B cell (primary cell): ENCODE data around the gene ACSBG1. TPM values are rescaled to one million over a fixed set of nuclear protein-coding genes. Genes with fewer than 3 reads are reported as not detected.

Source experiments
- ATAC-seq: fragments of 200-7000 bp; cut with Tn5 transposase; one replicate; pipeline ENCODE4 v1.10.0; 2021; ENCODE audit warnings: low read depth, mild to moderate bottlenecking, moderate number of reproducible peaks, moderate library complexity
- CTCF ChIA-PET: fragments of 350-600 bp; sonication (Branson Sonifier 250); formaldehyde crosslinking; loops from one replicate; lab custom pipeline; 2021; ENCODE audit warnings: antibody characterized with exemption, inconsistent platforms; lab: Charles Lee
- POLR2A ChIA-PET: fragments of 350-600 bp; sonication (Branson Sonifier 250); formaldehyde crosslinking; loops from one replicate; lab custom pipeline; 2021; ENCODE audit warnings: antibody characterized with exemption; lab: Charles Lee
- DNase-seq: peaks from one replicate; pipeline ENCODE4 v3.0.0; 2013
- H2AFZ ChIP-seq: 2 replicates; pipeline ENCODE4 v1.6.1; 2012; ENCODE audit warnings: mild to moderate bottlenecking, low read depth, low read length; ENCODE audit not compliant: insufficient read depth, poor library complexity, severe bottlenecking
- H3K27ac ChIP-seq, 2 donors: 1 replicate in 1 of 2; 2 replicates in 1 of 2; pipeline ENCODE4 v1.5.1; 2012 to 2013; ENCODE audit warnings: low read length in 2 of 2, mild to moderate bottlenecking in 2 of 2, moderate library complexity in 1 of 2
- H3K27me3 ChIP-seq, 4 experiments: fragments of 200-600 bp in 1 of 4; sonication (generic) in 1 of 4; replicated peaks in 1 of 4; 1 replicate in 2 of 4; 2 replicates in 2 of 4; pipeline versions ENCODE4 v1.6.1 to v1.7.0; 2013 to 2016; ENCODE audit warnings: low read length in 3 of 4, mild to moderate bottlenecking in 2 of 4, mixed read lengths in 1 of 4, moderate library complexity in 1 of 4; ENCODE audit not compliant: insufficient read depth in 4 of 4, control insufficient read depth in 3 of 4; ENCODE audit errors: control extremely low read depth in 1 of 4
- H3K36me3 ChIP-seq, 2 experiments: replicated peaks in 1 of 2; 1 replicate in 1 of 2; 2 replicates in 1 of 2; pipeline versions ENCODE4 v1.6.1 to v1.7.1; 2013; ENCODE audit warnings: low read length in 1 of 2; ENCODE audit not compliant: insufficient read depth in 2 of 2, control insufficient read depth in 1 of 2; ENCODE audit errors: control extremely low read depth in 1 of 2, extremely low read depth in 1 of 2
- H3K4me1 ChIP-seq, 2 donors: fragments of 200-600 bp in 1 of 2; sonication (generic) in 1 of 2; 1 replicate in 1 of 2; 2 replicates in 1 of 2; pipeline versions ENCODE4 v1.5.1 to v1.6.1; 2013 to 2017; ENCODE audit warnings: low read length in 2 of 2; ENCODE audit not compliant: control insufficient read depth in 2 of 2, insufficient read depth in 2 of 2
- H3K4me2 ChIP-seq: replicated peaks from 2 replicates; pipeline ENCODE3; 2012; ENCODE audit warnings: mild to moderate bottlenecking, low read depth, low read length; ENCODE audit not compliant: poor library complexity, severe bottlenecking
- H3K4me3 ChIP-seq, 5 experiments: fragments of 200-600 bp in 1 of 5; sonication (generic) in 1 of 5; 1 replicate in 3 of 5; 2 replicates in 2 of 5; pipeline versions ENCODE4 v1.5.1 to v1.7.0; 2011 to 2016; ENCODE audit warnings: low read length in 4 of 5, mild to moderate bottlenecking in 4 of 5, low read depth in 2 of 5, control low read depth in 1 of 5, moderate library complexity in 1 of 5; ENCODE audit not compliant: insufficient read depth in 1 of 5; ENCODE audit errors: control extremely low read depth in 1 of 5, extremely low read depth in 1 of 5
- H3K79me2 ChIP-seq: fragments of 200-600 bp; sonication (generic); one replicate; pipeline ENCODE4 v1.6.0; 2016; ENCODE audit warnings: low read length; ENCODE audit not compliant: control insufficient read depth, insufficient read depth
- H3K9ac ChIP-seq: fragments of 200-600 bp; sonication (generic); 2 replicates; pipeline ENCODE4 v1.6.1; 2017; ENCODE audit warnings: mild to moderate bottlenecking, low read length, moderate library complexity
- H3K9me3 ChIP-seq, 3 donors: one replicate each; pipeline versions ENCODE4 v1.6.1 to v1.7.1; 2013; ENCODE audit warnings: low read length in 2 of 3; ENCODE audit not compliant: control insufficient read depth in 2 of 3, insufficient read depth in 1 of 3; ENCODE audit errors: control extremely low read depth in 1 of 3
- H4K20me1 ChIP-seq: 2 replicates; pipeline ENCODE4 v1.6.0; 2012; ENCODE audit warnings: mild to moderate bottlenecking, low read length; ENCODE audit not compliant: insufficient read depth, control insufficient read depth, poor library complexity, severe bottlenecking
- H3K27ac Mint-ChIP-seq: one replicate; pipeline ENCODE4 v1.8.0; 2021; ENCODE audit warnings: mixed read lengths
- H3K27me3 Mint-ChIP-seq: one replicate; pipeline ENCODE4 v1.8.0; 2021; ENCODE audit warnings: mixed read lengths
- H3K4me1 Mint-ChIP-seq: one replicate; pipeline ENCODE4 v1.8.0; 2021; ENCODE audit warnings: mixed read lengths
- H3K4me3 Mint-ChIP-seq: one replicate; pipeline ENCODE4 v1.8.0; 2021; ENCODE audit warnings: mixed read lengths
- H3K9me3 Mint-ChIP-seq: one replicate; pipeline ENCODE4 v1.8.0; 2022; ENCODE audit warnings: mixed read lengths; ENCODE audit not compliant: insufficient read depth
- CTCF ChIP-seq: fragments of 200-600 bp; IDR thresholded peaks from one replicate; pipeline ENCODE4 v1.8.0; 2022; ENCODE audit warnings: antibody characterized with exemption, mild to moderate bottlenecking
- EZH2 ChIP-seq: IDR thresholded peaks from 2 replicates; pipeline ENCODE4 v1.6.1; 2012; ENCODE audit warnings: borderline replicate concordance, low read depth, mild to moderate bottlenecking, moderate library complexity, low read length; ENCODE audit not compliant: insufficient read depth, poor library complexity, severe bottlenecking
- WGBS: methylation state at CpG from one replicate; pipeline ENCODE4 v1.1.5; 2013; ENCODE audit warnings: missing lambda C conversion rate; ENCODE audit not compliant: insufficient coverage; 5-methylcytosine and 5-hydroxymethylcytosine counted together
- intact Hi-C: fragments of 100-400 bp; cut with micrococcal nuclease; formaldehyde crosslinking; loops from one replicate; pipeline ENCODE4 v1.10.0; 2022
- polyA plus RNA-seq: library from polyadenylated mRNA; depleted of rRNA; stranded (reverse); fragments of >200 nt; gene quantifications from 2 replicates; pipeline ENCODE4 v1.2.3, GENCODE V29; 2012
- total RNA-seq, 2 donors: library from RNA; stranded (reverse); fragments of 120-200 nt in 1 of 2; gene quantifications; 1 replicate in 1 of 2; 2 replicates in 1 of 2; pipeline versions ENCODE4 v1.2.3 to v1.2.4, GENCODE V29; 2013 to 2022

ACSBG1 gene
- total and polyA plus RNA-seq, 2 donors (not counting 1 experiment from before 2014, with no cell fraction given), result 0.03 to 0.07 TPM

- Histone ChIP-seq H3K4me3 (no peak overlapping the region), H3K27ac (peak overlapping the region; percentile 26 to 70), H3K27me3 (no peaks in the 10 kb centered on the region), H2AFZ (peak overlapping the region; percentile 16), H3K4me2 (peak overlapping the region; percentile 58), H3K4me1 (peaks cover 65 to 66% of the 10 kb centered on the region in 2 donors), H4K20me1 (no peaks in the 10 kb centered on the region), H3K36me3 (peaks cover 7 to 30% of the 10 kb centered on the region in 2 experiments), H3K79me2 (no peaks in the 10 kb centered on the region), H3K9me3 (peaks cover 0 to 9% (median 0%) of the 10 kb centered on the region in 3 donors), H3K9ac (no peak overlapping the region)
- DNase-seq (peak; percentile 59), ATAC-seq (peak; percentile 42)
- ChIA-PET CTCF (interaction anchor here (0.7 to 5.5 kb wide), 2 partner anchors 27 to 1984 kb away, joined by 3 to 44 read pairs; no protein-coding TSS in a partner anchor), POLR2A (no interaction called here)
- H3K4me3 Mint-ChIP-seq, result peak overlapping the region; percentile 33
- H3K9me3 Mint-ChIP-seq, result no peaks in the 10 kb centered on the region
- peaks cover 65% of the 10 kb centered on the region for H3K4me1 Mint-ChIP-seq
- no peaks in the 10 kb centered on the region for H3K27me3 Mint-ChIP-seq
- H3K27ac Mint-ChIP-seq, result peak overlapping the region; percentile 78
- TF ChIP-seq CTCF (no peak), EZH2 (no peak)
- intact Hi-C loops, result no loop called here
- 0% methylated on average over 2 of the region's 5 CpGs for WGBS
Measured at GRCh38 chr15:78168608-78169007, 65.8 kb downstream of the ACSBG1 start.

GRCh38 chr15:78167227-78167888 is 67.0 kb downstream of the ACSBG1 start:
- peak overlapping the region; percentile 22 to 70 for H3K27ac ChIP-seq
- Mint-ChIP-seq H3K27me3 (no peaks in the 10 kb centered on the region), H3K27ac (peak overlapping the region; percentile 60), H3K4me1 (peaks cover 54% of the 10 kb centered on the region), H3K9me3 (no peaks in the 10 kb centered on the region), H3K4me3 (peak overlapping the region; percentile 9)
- H3K79me2 ChIP-seq, result no peaks in the 10 kb centered on the region
- 0% methylated on average over 1 of the region's 10 CpGs for WGBS
- peaks cover 7 to 37% of the 10 kb centered on the region in 2 experiments for H3K36me3 ChIP-seq
- H3K9ac ChIP-seq, result peak overlapping the region; percentile 22
- H3K4me2 ChIP-seq, result peak overlapping the region; percentile 58
- peak; percentile 59 for ATAC-seq
- no peaks in the 10 kb centered on the region for H3K9me3 ChIP-seq
- H3K4me1 ChIP-seq, result peaks cover 53 to 54% of the 10 kb centered on the region in 2 donors
- H3K27me3 ChIP-seq, result no peaks in the 10 kb centered on the region
- H4K20me1 ChIP-seq, result no peaks in the 10 kb centered on the region
- no peak for TF ChIP-seq CTCF
- no peak for TF ChIP-seq EZH2
- no peak overlapping the region for H2AFZ ChIP-seq
- intact Hi-C loops, result no loop called here
- ChIA-PET CTCF (interaction anchor here (1.1 to 5.5 kb wide), 4 partner anchors 29 to 59 kb away, joined by 3 to 44 read pairs (median 6); partner anchors contain the start of gene CIB2), POLR2A (no interaction called here)
- H3K4me3 ChIP-seq, result no peak overlapping the region
- peak; percentile 75 for DNase-seq
